NCI-H187 (cell line): ENCODE measurements around the gene SLC17A9.

Experiments
- DNase-seq, 2 experiments: peaks; one replicate each; lab custom pipeline; 2025; lab: John Stamatoyannopoulos, UW

SLC17A9 gene

GRCh38 chr20:63003546-63003945 lies 51.0 kb downstream of the SLC17A9 start:
- no peak for DNase-seq

GRCh38 chr20:63004607-63005364 lies 52.3 kb downstream of the SLC17A9 start:
- no peak for DNase-seq

GRCh38 chr20:63005365-63005861 lies 52.9 kb downstream of the SLC17A9 start:
- no peak for DNase-seq

- DNase-seq, result no peak
Observed at GRCh38 chr20:63005862-63006539, 53.5 kb downstream of the SLC17A9 start.

GRCh38 chr20:63006540-63007359 lies 54.2 kb downstream of the SLC17A9 start, which contains the start of gene BHLHE23:
Gene BHLHE23, minus strand, starts transcription at chr20:63006964. Its CDS starts 190 bp downstream, at chr20:63006774.
- DNase-seq, result no peak

- no peak for DNase-seq
Observed at GRCh38 chr20:63007360-63007645, 54.8 kb downstream of the SLC17A9 start.

- no peak for DNase-seq
Observed at GRCh38 chr20:63007646-63008488, 55.4 kb downstream of the SLC17A9 start.

GRCh38 chr20:63008541-63009044 lies 56.1 kb downstream of the SLC17A9 start:
- no peak for DNase-seq

- peak in 1 of 2 experiments; percentile 58 for DNase-seq
Observed at GRCh38 chr20:63009045-63009961, 56.8 kb downstream of the SLC17A9 start.

- DNase-seq, result peak in 1 of 2 experiments; percentile 24
Observed at GRCh38 chr20:63009988-63010769, 57.7 kb downstream of the SLC17A9 start.

GRCh38 chr20:63011798-63012197 lies 59.3 kb downstream of the SLC17A9 start:
- peak; percentile 66 to 69 for DNase-seq

GRCh38 chr20:63013207-63013606 lies 60.7 kb downstream of the SLC17A9 start:
- no peak for DNase-seq

- DNase-seq, result no peak
Observed at GRCh38 chr20:63014287-63014686, 61.8 kb downstream of the SLC17A9 start.

GRCh38 chr20:63014710-63015109 lies 62.2 kb downstream of the SLC17A9 start:
- no peak for DNase-seq

GRCh38 chr20:63015147-63015661 lies 62.7 kb downstream of the SLC17A9 start:
- no peak for DNase-seq

GRCh38 chr20:63015662-63016361 lies 63.3 kb downstream of the SLC17A9 start:
- DNase-seq, result no peak

- no peak for DNase-seq
Observed at GRCh38 chr20:63016514-63017075, 64.1 kb downstream of the SLC17A9 start.
